ENCODE data around the gene BLTP3A.
"Not testable (repeated sequence)": the region's sequence is repeated elsewhere in the genome, so short reads cannot be mapped to it uniquely, and the experiment has no call there.

BLTP3A gene, protein sequence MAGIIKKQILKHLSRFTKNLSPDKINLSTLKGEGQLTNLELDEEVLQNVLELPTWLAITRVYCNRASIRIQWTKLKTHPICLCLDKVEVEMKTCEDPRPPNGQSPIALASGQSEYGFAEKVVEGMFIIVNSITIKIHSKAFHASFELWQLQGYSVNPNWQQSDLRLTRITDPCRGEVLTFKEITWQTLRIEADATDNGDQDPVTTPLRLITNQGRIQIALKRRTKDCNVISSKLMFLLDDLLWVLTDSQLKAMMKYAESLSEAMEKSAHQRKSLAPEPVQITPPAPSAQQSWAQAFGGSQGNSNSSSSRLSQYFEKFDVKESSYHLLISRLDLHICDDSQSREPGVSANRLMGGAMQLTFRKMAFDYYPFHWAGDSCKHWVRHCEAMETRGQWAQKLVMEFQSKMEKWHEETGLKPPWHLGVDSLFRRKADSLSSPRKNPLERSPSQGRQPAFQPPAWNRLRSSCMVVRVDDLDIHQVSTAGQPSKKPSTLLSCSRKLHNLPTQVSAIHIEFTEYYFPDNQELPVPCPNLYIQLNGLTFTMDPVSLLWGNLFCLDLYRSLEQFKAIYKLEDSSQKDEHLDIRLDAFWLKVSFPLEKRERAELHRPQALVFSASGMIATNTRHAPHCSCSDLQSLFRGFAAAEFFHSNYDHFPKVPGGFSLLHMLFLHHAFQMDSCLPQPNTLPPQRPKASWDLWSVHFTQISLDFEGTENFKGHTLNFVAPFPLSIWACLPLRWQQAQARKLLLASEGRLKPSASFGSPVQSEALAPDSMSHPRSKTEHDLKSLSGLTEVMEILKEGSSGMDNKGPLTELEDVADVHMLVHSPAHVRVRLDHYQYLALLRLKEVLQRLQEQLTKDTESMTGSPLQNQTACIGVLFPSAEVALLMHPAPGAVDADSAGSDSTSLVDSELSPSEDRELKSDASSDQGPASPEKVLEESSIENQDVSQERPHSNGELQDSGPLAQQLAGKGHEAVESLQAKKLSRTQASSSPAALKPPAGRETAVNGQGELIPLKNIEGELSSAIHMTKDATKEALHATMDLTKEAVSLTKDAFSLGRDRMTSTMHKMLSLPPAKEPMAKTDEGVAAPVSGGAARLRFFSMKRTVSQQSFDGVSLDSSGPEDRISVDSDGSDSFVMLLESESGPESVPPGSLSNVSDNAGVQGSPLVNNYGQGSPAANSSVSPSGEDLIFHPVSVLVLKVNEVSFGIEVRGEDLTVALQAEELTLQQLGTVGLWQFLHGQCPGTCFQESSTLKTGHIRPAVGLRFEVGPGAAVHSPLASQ (N-terminal part only)

DNA sequence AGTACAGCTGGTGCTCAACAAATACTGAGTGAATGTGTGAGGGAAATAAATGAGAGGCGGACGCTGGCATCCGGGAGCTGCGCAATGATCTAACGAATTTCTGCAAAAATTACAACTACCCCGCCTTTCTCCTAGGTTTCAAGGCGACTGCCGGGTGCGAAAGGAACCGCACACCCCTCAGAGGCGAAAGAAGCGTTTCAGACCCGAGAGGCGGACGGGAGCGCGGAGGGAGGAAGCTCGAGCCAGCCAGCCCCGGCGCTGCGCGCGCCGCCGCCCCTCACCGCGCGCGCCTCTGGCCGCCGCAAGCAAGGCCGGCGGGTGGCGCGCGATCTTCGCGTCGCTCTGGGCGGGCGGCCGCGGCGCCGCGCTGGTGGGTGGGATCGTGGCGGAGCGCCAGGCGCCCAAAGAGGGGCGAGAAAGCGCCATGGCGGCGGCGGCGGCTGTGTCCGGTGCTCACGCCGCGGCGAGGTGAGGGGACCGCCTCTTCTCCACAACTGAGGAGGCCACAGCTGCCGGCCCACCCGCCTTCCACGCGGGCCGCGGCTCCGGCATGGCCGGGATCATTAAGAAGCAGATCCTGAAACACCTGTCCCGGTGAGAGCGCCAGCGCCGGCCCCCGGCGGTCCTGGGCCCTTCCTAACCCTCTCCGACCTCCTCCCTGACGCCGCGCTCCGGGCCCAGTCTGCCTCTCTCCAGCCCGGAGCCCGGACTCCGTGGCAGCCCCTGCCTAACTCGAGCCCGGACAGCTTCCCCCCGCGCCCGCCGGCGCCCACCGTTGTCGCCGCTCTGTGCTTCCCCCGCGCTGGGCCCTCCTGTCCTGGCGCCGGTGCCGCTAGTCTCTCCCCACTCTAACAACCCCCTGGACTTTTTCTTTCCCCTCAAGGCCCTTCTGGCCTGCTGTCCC is at the start of gene BLTP3A:
Gene BLTP3A (plus strand): TSS at position 383 of the 904 bp plus-strand sequence. CDS start 168 bp downstream, at position 551.
- DNase-seq (ENCODE audit: low read depth in 2 of 2), result peak; percentile 55 to 64

DNA sequence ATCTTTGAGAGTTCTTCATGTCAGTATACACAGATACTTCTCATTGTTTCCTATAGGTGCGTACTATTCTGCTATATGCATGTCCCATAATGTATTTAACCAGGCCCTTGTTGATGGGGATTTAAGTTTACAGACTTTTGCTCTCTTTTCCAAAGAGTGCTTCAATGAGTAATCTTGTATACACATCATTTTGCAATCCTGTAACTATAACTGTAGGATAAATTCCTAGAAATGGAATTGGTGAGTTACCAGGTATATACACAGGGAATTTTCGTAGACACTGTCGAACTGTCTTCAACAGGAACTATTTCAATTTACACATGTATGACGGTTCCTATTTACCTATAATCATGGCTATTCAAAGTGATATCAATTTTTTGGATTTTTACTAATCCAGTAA is 49.8 kb upstream of the BLTP3A start:
- DNase-seq (ENCODE audit: low read depth in 2 of 2), result no peak

DNA sequence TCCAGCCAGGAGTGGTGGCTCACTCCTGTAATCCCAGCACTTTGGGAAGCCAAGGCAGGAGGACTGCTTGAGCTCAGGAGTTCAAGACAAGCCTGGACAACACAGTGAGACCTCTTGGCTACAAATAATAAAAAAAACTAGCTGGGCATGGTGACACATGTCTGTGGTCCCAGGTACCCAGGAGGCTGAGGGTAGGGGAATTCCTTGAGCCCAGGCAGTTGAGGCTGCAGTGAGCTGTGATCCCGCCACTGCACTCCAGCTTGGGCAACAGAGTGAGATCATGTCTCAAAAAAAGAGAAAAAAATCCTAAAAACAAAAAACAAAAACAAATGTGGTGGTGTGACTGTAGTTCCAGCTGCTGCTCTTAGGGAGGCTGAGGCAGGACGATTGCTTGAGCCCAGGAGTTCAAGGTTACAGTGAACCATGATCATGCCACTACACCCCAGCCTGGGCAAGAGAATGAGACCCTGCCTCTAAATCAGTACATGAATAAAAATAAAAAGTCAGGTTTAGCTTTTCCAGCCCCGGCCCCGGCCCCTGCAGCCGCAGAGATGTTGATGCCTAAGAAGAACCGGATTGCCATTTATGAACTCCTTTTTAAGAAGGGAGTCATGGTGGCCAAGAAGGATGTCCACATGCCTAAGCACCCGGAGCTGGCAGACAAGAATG is 48.1 kb upstream of the BLTP3A start:
- DNase-seq (ENCODE audit: low read depth in 2 of 2), result no peak

DNA sequence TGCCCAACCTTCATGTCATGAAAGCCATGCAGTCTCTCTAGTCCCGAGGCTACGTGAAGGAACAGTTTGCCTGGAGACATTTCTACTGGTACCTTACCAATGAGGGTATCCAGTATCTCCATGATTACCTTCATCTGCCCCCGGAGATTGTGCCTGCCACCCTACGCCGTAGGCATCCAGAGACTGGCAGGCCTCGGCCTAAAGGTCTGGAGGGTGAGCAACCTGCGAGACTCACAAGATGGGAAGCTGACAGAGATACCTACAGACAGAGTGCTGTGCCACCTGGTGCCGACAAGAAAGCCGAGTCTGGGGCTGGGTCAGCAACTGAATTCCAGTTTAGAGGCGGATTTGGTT is 47.6 kb upstream of the BLTP3A start:
- DNase-seq (ENCODE audit: low read depth in 2 of 2), result not testable (repeated sequence)

DNA sequence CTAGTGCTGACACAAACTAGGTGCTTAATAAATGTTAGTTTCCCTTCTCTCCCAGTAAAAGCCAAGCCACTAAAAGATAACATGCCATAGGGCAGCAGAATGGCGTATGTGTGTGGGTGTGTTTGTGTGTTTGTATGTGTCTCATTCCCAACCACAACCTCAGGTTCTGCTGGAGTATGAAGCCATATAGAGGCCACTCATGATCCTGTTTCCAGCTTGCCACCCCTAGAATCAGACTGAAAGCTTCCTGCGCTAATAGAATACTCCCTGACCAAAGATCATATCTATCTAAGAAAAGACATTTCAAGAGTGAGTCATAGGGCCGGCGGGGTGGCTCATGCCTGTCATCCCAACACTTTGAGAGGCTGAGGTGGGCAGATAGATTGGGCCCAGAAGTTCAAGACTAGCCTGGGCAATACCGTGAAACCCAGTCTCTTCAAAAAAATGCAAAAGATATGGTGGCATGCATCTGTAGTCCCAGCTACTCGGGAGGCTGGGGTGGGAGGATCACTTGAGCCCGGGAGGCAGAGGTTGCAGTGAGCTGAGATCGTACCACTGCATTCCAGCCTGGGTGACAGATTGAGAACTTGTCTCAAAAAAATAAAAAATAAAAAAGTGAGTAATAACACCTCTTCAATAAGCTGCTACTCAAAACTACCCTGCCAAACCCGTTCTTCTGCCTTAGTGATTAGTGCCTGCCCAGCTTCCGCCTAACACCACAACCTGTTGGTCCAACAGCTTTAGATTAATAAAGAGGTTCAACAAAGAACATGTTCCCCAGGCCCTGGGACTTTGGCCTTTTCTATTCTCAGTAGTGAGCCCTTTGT is 46.4 kb upstream of the BLTP3A start:
- DNase-seq (ENCODE audit: low read depth in 2 of 2), result peak in 1 of 2 donors; percentile 10

DNA sequence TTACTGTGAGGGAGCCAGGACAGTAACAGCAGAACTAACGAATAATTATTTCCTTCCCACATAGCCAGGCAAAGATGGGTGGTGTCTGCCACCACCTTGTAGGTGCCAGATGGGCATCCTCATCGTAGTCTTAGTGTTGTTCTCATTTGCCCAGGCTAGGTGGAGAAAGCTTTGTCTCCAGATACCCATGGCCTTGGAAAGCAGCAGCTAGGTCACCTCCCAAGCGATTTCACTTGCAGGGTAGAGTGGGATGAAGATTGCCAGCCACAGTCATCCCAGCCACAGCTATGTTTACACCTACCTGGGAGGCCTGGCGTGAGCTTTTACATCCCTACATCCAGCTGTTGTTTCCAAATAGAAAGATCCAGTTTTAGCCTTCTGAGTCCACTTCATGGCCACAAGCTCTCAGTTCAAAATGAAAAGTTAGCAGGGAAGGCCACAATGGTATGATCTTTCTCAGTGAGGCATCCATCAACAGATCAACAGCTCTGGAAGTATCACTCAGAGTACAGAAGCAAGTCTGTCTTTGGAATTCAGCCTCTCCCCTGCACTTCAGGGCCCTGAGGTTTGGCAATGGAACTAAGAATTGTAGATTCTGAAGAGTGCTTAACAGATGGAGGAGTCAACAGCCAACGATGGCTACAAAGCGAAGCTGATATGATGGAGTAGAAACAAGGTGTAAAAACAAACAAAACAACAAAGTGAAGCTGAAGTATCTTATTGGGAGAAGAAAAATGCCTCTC is 45.6 kb upstream of the BLTP3A start:
- DNase-seq (ENCODE audit: low read depth in 2 of 2), result no peak

DNA sequence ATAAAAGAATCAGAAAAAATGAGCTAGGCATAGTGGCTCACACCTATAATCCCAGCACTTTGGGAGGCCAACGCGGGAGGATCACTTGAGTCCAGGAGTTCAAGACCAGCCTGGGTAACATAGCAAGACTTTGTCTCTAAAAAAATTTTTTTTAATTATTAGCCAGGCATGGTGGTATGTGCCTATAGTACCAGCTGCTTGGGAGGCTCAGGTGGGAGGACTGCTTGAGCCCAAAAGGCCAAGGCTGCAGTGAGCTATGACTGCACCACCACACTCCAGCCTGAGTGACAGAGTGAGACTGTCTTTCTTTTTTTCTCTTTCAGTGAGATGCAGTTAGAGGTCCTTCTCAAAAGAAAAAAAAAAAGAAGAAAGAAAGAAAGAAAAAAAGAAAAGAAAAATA is 43.1 kb upstream of the BLTP3A start:
- no peak for DNase-seq (ENCODE audit: low read depth in 2 of 2)

DNA sequence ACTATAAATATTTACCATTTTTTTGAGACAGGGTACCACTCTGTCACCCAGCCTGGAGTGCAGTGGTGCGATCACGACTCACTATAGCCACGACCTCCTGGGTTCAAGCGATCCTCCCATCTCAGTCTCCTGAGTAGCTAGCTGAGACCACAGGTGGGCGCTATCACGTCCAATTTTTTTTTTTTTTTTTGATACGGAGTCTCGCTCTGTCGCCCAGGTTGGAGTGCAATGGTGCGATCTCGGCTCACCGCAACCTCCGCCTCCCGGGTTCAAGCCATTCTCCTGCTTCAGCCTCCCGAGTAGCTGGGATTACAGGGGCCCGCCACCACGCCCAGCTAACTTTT is 35.4 kb upstream of the BLTP3A start:
- DNase-seq (ENCODE audit: low read depth in 2 of 2), result peak in 1 of 2 donors; percentile 36

DNA sequence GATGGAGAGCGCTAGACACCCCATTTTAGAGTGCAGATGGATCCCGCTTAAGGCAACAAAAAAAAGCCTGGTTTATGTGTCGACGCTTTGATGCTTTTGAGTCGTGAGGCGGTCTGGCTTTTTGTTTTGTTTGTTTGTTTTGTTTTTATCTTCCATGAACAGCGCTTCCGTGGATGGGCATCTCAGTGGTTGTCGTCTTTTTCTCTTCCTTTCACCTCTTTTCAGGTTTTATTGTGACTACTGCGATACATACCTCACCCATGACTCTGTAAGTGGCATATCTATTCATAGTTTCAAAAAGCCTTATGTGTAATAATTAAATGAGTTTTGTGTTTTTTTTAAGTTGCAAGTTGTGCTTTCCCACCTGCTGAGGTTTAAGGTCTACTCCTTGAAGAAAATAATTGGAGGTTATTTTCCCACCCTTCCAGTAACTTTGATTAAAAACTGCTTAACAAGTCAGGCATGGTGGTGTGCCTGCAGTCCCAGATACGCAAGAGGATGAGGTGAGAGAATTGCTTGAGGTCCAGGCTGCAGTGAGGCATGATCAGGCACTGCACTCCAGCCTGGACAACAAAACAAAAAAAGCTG is 34.1 kb upstream of the BLTP3A start:
- DNase-seq (ENCODE audit: low read depth in 2 of 2), result no peak

DNA sequence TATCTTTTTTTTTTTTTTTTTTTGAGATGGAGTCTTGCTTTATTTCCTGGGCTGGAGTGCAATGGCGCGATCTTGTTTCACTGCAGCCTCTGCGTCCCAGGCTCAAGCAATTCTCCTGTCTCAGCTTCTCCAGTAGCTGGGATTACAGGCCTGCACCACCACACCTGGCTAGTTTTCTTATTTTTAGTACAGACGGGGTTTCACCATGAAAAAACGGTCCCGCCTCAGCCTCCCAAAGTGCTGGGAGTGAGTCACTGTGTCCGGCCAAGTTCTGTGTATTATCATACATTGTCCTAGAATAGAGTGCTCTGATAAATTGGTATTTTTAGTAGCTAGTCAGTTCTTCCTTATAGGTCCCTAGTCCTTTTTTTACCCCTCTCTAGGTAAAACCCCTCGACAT is 31.8 kb upstream of the BLTP3A start:
- no peak for DNase-seq (ENCODE audit: low read depth in 2 of 2)

DNA sequence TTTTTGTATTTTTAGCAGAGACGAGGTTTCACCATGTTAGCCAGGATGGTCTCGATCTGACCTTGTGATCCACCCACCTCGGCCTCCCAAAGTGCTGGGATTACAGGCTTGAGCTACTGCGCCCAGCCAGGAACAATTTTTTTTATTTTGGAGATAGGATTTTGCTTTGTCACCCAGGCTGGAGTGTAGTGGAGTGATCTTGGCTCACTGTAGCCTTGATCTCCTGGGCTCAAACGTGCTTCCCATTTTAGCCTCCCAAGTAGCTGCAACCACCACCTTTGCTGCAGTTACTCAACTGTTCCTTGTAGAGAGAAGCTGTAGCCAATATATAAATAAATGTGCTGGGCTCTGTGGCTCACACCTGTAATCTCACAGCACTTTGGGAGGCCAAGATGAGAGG is 30.2 kb upstream of the BLTP3A start:
- DNase-seq (ENCODE audit: low read depth in 2 of 2), result not testable (repeated sequence)

DNA sequence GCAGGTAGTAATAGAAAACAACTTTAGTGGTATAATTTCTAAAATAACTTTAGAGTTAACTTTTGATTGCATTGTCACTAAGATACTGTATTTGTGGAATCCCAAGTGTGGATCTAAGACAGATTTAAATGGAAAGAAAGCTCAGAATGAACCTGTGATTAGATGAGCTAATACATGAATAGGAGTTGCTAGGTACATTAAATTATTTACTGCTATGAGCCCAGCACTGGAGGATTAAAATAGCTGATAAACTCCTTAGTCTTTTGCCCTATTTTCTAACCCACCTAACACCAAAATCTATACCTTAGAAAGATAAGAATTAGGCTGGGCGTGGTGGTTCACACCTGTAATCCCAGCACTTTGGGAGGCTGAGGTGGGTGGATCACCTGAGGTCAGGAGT is 23.7 kb upstream of the BLTP3A start:
- no peak for DNase-seq (ENCODE audit: low read depth in 2 of 2)

DNA sequence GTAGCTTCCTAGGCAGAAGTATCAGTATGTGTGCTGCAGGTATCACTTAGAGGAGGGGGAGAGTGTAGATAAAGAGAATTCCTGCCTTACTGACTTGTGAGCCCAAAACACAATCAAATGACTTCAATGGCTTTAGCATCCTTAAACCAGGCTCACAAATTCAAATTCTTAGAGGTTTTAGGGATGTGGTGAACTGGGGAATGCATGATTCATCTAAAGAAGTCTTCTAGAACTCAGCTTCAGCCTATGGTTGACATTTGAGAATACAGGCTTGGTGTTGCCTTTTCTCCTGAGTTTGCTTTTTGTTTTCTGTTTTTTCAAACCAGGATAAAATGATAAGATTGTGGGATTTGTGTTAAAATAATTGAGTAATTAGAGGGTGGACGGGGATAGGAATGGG is 20.2 kb upstream of the BLTP3A start:
- no peak for DNase-seq (ENCODE audit: low read depth in 2 of 2)

DNA sequence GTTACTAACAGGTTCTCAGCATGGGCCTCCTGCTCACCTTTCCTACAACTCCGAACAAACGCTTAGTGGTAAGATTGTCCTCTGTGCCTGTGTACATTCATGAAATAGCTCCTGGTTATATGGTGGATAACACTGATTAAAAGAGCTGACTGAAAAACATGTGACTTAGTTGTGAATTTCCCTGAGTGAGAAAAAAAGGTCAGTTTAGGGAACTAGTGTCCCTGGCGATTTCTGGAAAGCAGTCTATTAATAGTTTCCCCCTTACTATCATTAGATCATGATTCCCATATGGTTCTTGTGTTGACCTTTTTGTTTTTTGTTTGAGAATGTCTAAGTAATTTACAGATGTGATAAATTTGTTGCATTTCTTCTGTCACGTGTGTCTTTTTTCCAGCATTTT is 18.9 kb upstream of the BLTP3A start:
- no peak for DNase-seq (ENCODE audit: low read depth in 2 of 2)

DNA sequence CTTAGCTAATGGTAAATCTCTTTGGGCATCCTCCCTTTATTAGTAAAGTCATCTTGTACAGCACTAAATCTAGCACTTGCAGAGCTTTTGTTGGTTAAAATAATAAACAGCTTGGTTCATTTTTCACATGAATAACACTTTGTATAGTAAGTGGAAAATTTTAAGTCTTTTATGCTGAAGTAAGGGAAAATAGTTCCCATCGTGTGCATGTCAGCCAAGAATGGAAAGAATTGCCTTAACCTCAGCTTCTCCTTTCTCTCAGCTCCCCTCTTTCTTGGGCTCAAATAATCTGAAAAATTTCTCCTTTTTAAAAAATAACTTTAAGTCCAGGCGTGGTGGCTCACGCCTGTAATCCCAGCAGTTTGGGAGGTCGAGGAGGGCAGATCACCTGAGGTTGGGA is 18.0 kb upstream of the BLTP3A start:
- no peak for DNase-seq (ENCODE audit: low read depth in 2 of 2)

DNA sequence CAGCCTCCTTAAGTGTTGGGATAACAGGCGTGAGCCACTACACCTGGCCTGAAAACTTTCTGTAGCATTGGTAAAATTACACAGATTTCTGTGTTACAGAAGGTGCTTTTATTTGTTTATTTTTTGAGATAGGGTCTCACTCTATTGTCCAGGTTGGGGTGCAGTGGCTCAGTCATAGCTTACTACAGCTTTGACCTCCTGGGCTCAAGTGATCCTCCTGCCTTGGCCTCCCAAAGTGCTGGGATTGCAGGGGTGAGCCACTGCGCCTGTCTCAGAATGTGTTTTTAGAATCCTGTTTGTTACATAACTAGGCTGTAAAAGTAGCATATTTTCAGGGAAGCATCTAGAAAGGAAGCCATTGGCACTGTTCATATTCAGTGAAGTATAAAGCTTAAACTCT is 16.9 kb upstream of the BLTP3A start:
- no peak for DNase-seq (ENCODE audit: low read depth in 2 of 2)

DNA sequence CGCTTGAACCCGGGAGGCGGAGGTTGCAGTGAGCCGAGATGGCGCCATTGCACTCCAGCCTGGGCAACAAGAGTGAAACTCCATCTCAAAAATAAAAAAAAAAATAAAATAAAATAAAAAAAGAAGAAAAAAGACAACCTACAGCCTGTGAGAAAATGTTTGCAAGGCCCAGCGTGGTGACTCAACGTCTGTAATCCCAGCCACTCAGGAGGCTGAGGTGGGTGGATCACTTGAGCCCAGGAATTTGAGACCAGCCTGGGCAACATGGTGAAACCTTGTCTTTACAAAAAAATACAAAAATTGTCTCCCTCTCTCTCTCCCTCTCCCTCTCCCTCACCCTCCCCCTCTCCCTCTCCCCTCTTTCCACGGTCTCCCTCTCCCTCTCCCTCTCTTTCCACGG is 6.5 kb upstream of the BLTP3A start:
- DNase-seq (ENCODE audit: low read depth in 2 of 2), result not testable (repeated sequence)

DNA sequence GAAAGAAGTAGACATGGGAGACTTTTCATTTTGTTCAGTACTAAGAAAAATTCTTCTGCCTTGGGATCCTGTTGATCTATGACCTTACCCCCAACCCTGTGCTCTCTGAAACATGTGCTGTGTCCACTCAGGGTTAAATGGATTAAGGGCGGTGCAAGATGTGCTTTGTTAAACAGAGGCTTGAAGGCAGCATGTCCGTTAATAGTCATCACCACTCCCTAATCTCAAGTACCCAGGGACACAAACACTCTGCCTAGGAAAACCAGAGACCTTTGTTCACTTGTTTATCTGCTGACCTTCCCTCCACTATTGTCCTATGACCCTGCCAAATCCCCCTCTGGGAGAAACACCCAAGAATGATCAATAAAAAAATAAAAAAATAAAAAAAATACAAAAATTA is 4.7 kb upstream of the BLTP3A start:
- DNase-seq (ENCODE audit: low read depth in 2 of 2), result not testable (repeated sequence)

DNA sequence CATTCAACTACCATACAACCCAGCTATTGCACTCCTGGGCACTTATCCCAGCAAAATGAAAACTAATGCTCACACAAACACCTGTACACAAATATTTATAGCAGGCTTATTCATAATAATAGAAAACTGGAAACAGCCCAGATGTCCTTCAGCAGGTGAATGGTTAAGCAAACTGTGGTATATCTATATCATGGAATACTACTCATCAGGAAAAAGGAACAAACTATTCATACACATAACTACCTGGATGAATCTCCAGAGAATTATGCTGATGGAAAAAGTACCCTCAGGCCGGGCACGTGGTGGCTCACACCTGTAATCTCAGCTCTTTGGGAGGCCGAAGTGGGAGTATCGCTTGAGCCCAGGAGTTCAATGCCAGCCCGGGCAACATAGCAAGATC is 3.8 kb upstream of the BLTP3A start:
- DNase-seq (ENCODE audit: low read depth in 2 of 2), result no peak
